OCI-M2 (cell line): Measurements from ENCODE around the gene CAPZB.
"Not testable (repeated sequence)": the region's sequence is repeated elsewhere in the genome, so short reads cannot be mapped to it uniquely, and the experiment has no call there.

Experiments
- DNase-seq: peaks from one replicate; lab custom pipeline; 2025; ENCODE audit not compliant: unreplicated experiment; lab: John Stamatoyannopoulos, UW

CAPZB gene

DNA sequence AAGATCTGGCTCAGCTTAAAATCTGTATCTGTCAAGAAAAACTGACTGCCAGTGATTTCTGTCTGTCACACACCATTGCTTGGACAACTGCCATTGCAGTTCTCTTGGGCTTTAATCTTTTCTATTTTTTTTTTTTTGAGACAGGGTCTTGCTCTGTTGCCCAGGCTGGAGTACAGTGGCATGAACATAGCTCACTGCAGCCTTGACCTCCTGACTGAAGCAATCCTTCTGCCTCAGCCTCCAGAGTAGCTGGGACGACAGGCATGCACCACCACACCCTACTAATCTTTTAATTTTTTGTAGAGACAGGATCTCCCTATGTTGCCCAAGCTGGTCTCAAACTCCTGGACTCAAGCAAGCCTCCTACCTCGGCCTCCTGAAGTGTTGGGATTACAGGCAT is 14.5 kb upstream of the CAPZB start:
- DNase-seq, result not testable (repeated sequence)

- DNase-seq, result not testable (repeated sequence)
Observed at GRCh38 chr1:19497443-19497842, 12.1 kb upstream of the CAPZB start.

GRCh38 chr1:19496527-19496874 is 11.2 kb upstream of the CAPZB start:
- no peak for DNase-seq

GRCh38 chr1:19495799-19496526 is 10.6 kb upstream of the CAPZB start:
- no peak for DNase-seq

- no peak for DNase-seq
Observed at GRCh38 chr1:19495000-19495656, 9.8 kb upstream of the CAPZB start.

DNA sequence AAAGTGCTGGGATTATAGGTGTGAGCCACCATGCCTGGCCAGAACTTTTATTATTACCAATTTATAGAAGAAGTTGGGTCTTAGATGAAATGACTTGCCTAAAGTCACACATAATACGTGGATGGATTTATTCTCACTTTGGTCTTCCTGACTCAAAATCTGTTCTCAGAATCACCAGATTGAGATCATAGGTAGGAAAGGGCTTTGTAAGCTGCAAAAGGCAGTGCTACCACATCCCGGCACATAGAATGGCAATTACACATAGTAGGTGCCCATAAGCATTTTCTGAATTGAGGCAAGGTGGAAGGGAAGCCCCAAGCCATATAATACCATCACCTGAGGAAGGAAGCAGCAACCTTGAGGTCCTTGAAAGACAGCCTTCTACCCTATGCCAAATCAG is 8.2 kb upstream of the CAPZB start:
- no peak for DNase-seq

DNA sequence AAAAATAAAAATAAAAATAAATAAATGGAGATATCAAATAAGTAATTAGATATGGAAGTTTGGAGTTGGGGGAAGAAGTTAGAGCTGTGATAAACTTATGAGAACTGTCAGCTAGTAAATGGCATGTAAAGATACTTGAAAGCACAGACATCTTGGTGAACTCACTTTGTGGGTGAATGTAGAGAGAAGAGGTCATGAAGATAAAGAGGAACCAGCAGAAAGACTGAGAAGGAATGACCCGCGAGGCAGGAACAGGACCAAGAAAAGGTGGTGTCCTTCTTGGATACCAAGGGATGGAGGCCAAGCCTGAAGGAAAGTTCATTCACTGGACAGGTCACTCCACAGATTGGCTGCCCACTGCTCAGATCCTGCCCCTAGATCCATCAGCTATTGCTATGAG is 4.7 kb upstream of the CAPZB start:
- no peak for DNase-seq

GRCh38 chr1:19488136-19488535 is 2.8 kb upstream of the CAPZB start:
- no peak for DNase-seq

DNA sequence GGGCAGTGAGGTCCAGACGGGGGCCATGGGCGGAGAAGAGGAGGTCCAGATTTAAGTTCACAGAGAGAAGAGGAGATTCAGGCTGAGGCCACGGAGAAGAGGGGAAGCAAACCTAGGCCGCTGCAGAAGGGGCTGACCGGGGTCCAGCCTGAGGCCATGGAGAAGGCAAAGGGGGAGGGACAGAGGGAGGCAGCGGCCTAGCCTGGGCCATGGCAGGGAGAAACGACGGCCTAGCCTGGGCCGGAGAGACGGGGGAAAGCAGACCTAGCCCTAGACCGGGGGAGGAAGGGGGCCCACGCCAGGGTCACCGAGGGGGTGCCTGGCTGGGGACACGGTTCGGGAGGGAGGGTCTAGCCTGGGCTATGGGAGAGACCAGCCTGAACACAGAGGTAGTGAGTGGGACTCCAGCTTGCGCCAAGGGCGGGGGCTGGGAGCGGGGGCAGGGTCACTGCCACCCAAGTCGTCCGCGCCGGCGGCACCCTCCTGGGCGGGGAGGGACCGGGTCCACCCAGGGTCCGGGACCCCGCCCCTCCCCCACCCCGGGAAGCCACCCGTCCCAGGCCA is 459 bp downstream of the CAPZB start:
- no peak for DNase-seq

DNA sequence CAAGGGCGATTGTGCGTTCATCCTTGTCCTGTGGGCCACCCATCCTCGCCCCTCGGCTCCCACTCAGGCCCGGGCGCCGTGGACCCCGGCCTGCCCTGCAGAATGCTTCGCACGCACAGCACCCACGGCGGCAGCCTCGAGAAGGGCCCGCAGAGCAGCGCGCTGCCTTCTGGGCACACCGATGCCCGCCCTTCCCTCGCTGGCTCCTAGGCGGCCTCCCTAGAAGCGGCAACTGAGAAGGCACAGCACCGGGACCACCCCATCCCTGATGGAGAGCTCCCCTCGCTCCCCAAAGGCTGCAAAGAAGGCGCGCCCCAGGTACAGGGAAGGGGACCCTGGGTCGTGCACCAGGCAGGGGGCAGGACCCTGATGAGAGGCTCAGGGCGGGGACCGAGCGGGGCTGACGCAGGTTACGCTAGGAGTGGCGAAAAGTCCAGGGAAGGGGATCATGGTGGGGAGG is 971 bp downstream of the CAPZB start:
- DNase-seq, result no peak

DNA sequence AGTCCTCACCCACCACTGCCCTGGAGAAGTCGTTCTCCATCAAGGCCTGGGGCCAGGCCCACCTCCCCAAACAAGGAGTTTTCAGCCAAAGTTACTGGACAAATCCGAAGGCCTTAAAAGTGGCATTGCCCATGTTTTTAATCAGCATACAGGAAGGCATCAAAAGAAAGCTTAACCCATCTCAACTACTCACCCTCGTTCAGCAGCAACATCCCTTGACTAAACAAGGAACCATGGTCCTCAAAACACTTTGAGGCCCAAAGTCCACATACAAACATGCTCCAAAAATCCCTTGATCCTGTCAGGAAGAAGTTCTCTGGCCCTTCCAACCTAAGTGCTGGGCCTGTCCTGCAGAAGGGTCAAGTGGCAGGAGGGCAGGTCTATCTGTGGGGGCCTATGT is 1.6 kb downstream of the CAPZB start:
- DNase-seq, result no peak

DNA sequence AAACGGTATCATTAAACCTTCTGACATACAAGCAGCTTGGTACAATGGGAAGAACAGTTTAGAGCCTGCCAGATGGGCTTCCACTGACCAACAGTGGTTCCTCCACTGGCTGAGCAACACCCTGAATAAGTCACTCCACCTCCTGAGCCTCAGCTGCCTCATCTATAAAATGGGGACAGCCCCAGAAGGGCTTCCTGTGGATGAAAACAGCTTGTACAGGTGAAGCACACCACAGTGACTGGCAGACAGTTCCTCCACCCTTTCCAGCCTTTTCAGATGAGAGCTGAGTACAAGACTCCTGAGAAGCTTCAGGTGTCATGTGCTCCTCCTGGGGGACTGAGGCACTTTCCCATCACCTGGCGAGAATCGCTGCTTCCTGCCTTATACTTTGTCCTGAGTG is 2.1 kb downstream of the CAPZB start:
- DNase-seq, result no peak

DNA sequence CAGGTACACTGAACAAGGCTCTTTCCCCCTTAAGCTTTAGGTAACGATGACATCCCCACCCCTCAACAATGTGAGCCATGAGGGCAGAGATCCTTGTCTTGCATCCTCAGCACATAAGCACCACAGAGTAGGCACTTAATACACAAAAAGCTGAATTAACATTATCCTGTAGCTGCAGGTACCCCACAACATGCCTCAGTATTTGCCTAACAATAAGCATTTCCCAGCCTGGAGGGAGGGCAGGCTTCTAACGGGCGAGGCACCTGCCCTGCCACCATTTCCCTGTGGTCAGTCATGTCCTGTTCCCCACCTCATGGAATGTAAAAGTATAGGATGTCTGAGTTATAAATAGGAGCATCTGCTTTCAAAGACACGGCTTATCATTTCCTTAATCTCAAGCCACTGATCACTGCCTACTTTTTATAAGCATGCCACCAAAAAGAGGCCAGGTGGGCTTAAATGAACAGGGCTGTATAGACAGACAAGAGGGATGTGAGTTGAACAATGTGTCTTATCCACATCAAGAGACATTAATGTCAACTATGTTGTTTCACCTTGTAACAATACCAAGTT is 3.4 kb downstream of the CAPZB start:
- DNase-seq, result no peak

- no peak for DNase-seq
Observed at GRCh38 chr1:19480282-19480681, 5.1 kb downstream of the CAPZB start.

GRCh38 chr1:19479351-19480120 is 5.8 kb downstream of the CAPZB start:
- no peak for DNase-seq

DNA sequence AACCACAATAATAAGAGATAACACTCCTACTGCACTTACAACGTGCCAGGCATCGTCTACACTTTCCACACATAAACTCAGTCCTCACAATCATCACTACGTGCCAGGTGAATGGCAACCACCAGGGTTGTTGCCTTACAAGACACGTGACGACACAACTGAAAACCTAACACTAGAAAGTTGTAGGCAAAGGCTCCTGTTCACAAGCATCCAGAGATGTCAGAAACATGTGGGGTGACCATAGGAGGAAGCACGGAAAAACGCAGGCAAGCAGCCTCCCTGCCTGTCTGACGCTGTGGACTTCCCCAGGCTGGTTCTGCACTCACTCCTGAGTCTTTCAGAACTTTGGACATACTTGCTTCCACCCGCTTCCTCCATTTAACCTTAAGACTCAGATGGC is 7.0 kb downstream of the CAPZB start:
- no peak for DNase-seq

DNA sequence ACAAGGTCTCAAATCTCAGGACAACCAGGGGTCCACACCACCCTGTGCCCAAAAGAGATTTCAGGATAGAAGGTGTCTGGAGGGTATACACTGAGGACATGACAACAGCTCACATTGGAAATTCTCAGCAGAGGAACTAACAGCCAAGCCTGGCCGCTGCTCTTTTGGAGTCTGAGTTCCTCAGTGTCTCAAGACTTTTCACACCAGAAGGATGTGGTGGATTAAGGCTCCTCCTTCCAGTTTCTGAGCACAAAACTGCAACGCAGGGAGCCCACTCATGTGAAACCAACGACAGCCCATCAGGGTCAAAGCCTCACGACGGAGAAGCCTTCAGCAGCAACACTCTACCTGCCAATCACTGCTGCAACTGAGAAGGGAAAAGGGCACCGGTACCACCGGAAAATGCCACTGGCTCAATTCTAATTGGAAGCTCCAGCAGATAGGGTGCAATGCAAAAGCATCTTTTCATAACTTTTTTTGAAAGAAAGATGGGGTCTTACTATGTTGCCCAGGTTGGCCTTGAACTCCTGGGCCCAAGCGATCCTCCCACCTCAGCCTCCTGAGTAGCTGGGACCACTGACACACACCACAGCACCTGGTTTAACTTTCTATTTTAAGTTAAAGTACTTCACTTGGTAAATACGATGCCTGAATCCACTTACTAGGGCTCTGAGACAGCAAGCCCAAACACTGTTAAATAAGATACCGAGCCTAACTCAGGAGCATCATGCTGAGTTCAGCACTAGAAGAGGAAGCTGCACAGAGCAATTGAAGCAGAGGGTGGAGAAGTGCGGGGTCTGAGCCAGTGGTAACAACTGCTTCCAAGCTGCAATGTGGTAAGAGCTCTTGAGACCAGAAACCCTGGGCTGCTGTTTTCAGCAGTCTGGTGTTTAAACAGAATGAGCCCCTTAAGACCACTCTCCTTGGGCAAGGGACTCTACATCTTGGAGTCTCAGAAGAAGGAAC is 7.8 kb downstream of the CAPZB start:
- peak; percentile 21 for DNase-seq

DNA sequence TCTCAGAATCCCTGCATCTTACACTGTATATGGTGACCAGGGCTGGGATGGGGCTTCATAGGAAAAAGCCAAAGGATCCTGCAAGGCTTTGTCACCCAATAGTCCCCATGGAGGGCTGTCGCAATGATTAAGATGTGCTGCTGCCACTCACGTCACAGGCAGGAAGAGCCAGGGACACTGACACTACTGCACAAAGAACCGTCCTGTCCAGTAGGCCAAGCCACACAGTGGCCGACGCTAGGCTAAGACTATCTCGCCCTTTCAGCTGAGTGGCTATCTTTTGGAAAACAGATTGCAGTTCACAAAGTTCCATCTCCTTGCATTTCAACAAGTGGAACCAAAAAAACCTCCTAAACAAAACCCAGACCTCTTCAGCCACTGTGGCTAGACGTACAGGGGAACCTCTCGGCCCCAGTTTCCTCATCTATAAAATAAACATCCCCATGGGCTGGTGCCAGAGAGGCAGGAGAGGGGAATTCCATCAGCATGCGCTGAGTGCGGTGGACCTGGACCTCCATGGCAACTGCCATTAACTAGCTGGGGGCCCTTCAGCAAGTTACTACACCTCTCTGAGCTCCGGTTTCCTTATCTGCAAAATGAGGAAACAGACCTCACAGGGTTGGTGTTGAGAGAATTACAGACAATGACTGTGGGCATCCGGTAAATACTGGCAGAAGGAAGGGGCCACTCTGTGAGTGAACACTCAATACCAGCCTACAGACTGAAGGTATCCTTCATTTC is 8.7 kb downstream of the CAPZB start:
- DNase-seq, result peak; percentile 70

DNA sequence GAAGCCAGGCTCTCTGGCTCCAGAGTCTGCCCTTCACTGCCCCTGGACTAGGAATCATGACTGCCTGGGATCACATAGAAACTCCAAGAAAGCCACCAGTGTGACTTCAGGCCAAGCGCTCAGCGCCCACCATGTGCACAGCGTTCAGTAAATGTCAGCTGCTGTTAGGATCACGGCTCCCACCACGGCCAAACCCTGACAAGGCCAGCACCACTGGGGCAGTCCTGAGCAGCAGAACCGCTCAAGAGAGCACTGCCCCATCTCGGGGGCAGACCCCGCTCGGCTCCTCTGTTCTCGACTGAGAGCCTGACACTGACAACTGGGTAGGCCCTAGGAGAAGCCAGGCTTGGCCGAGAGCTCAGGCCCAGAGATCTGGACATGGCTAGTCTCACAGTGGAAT is 10.0 kb downstream of the CAPZB start:
- DNase-seq, result no peak

DNA sequence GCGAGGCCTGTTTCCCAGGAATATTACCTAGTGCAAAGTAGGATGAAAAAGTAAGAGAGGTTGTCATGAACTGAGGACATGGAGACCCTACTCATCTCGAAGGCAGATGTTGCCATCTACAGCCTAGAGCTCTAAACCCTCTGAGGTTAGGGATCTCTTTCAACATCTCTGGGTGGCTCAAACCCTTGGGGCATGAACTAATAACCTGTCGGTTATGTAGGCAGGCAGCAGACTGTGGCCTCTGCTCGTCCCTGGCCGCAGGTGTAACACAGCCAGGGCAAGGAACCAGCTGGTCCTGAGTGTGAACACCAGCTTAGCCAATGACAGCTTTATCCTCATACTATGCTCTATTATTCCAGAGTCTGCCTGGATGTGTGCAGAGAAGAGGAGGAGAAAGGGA is 13.2 kb downstream of the CAPZB start:
- DNase-seq, result no peak
